Measurements from ENCODE around the gene MFGE8.
A peak's percentile ranks its signal among the peaks of the same experiment; 100 is the strongest.

MFGE8 gene

GRCh38 chr15:88901508-88902220 is 11.5 kb downstream of the MFGE8 start:
- no peak overlapping the region for H3K4me3 ChIP-seq
- peak overlapping the region in 2 of 21 experiments; percentile 29 to 42 for H3K27ac ChIP-seq

- no peak overlapping the region for H3K4me3 ChIP-seq
- no peak overlapping the region for H3K27ac ChIP-seq
Measured at GRCh38 chr15:88900982-88901418, 12.2 kb downstream of the MFGE8 start.

- peak overlapping the region in 10 of 21 experiments; percentile 12 to 76 (median 48) for H3K27ac ChIP-seq
- no peak overlapping the region for H3K4me3 ChIP-seq
Measured at GRCh38 chr15:88900309-88900981, 12.7 kb downstream of the MFGE8 start.

- Histone ChIP-seq H3K4me3 (no peak overlapping the region), H3K27ac (peak overlapping the region in 5 of 21 experiments; percentile 3 to 76 (median 27))
Measured at GRCh38 chr15:88899251-88899650, 13.9 kb downstream of the MFGE8 start.

GRCh38 chr15:88898736-88899135 is 14.4 kb downstream of the MFGE8 start:
- H3K4me3 ChIP-seq: no peak overlapping the region
- peak overlapping the region in 1 of 21 experiments; percentile 27 for H3K27ac ChIP-seq

GRCh38 chr15:88897456-88898194 is 15.6 kb downstream of the MFGE8 start:
- peak overlapping the region in 12 of 21 experiments; percentile 9 to 73 (median 50) for H3K27ac ChIP-seq

GRCh38 chr15:88897142-88897455 is 16.1 kb downstream of the MFGE8 start:
- peak overlapping the region in 12 of 21 experiments; percentile 18 to 73 (median 48) for H3K27ac ChIP-seq
- H3K4me3 ChIP-seq: no peak overlapping the region

More at GRCh38 chr15:88897456-88898194, 15.6 kb downstream of the MFGE8 start:
- H3K4me3 ChIP-seq: no peak overlapping the region

GRCh38 chr15:88896333-88897033 is 16.7 kb downstream of the MFGE8 start:
- Histone ChIP-seq H3K27ac (peak overlapping the region in 11 of 21 experiments; percentile 18 to 73 (median 48)), H3K4me3 (no peak overlapping the region)

- Histone ChIP-seq H3K27ac (peak within 1 kb of the TSS in 20 of 21 experiments; percentile 41 to 87 (median 70)), H3K4me3 (peak within 1 kb of the TSS; percentile 54 to 76 (median 62))
Measured at GRCh38 chr15:88894819-88895767, 18.1 kb downstream of the MFGE8 start, which contains the start of gene HAPLN3. Gene HAPLN3, minus strand, starts transcription at chr15:88895544. Its CDS starts 8,246 bp downstream, at chr15:88887298.

- peak overlapping the region; percentile 54 to 76 (median 62) for H3K4me3 ChIP-seq
- peak overlapping the region in 12 of 21 experiments; percentile 41 to 87 (median 80) for H3K27ac ChIP-seq
Measured at GRCh38 chr15:88894348-88894818, 18.8 kb downstream of the MFGE8 start.

GRCh38 chr15:88891540-88892254 is 21.5 kb downstream of the MFGE8 start:
- H3K4me3 ChIP-seq: no peak overlapping the region
- no peak overlapping the region for H3K27ac ChIP-seq

GRCh38 chr15:88890495-88890894 is 22.7 kb downstream of the MFGE8 start:
- no peak overlapping the region for H3K4me3 ChIP-seq
- no peak overlapping the region for H3K27ac ChIP-seq

- no peak overlapping the region for H3K4me3 ChIP-seq
- H3K27ac ChIP-seq: no peak overlapping the region
Measured at GRCh38 chr15:88888719-88889118, 24.5 kb downstream of the MFGE8 start.

GRCh38 chr15:88887068-88887580 is 26.1 kb downstream of the MFGE8 start:
- H3K27ac ChIP-seq: no peak overlapping the region
- no peak overlapping the region for H3K4me3 ChIP-seq

GRCh38 chr15:88882785-88883184 is 30.4 kb downstream of the MFGE8 start:
- Histone ChIP-seq H3K4me3 (no peak overlapping the region), H3K27ac (no peak overlapping the region)

- H3K27ac ChIP-seq: no peak overlapping the region
- H3K4me3 ChIP-seq: no peak overlapping the region
Measured at GRCh38 chr15:88881775-88882174, 31.4 kb downstream of the MFGE8 start.

- H3K4me3 ChIP-seq: no peak overlapping the region
- H3K27ac ChIP-seq: no peak overlapping the region
Measured at GRCh38 chr15:88880944-88881740, 32.0 kb downstream of the MFGE8 start.

All from skin epidermis (tissue), 12 donors.